ENCODE measurements around the gene CYP2W1. TPM values are rescaled to one million over a fixed set of nuclear protein-coding genes. Genes with fewer than 3 reads are reported as not detected.
A peak's percentile ranks its signal among the peaks of the same experiment; 100 is the strongest.
"Not testable (repeated sequence)": the region's sequence is repeated elsewhere in the genome, so short reads cannot be mapped to it uniquely, and the experiment has no call there.

The CYP2W1 gene
- total RNA-seq, 2 donors from 2014 or later, result not detected

DNA sequence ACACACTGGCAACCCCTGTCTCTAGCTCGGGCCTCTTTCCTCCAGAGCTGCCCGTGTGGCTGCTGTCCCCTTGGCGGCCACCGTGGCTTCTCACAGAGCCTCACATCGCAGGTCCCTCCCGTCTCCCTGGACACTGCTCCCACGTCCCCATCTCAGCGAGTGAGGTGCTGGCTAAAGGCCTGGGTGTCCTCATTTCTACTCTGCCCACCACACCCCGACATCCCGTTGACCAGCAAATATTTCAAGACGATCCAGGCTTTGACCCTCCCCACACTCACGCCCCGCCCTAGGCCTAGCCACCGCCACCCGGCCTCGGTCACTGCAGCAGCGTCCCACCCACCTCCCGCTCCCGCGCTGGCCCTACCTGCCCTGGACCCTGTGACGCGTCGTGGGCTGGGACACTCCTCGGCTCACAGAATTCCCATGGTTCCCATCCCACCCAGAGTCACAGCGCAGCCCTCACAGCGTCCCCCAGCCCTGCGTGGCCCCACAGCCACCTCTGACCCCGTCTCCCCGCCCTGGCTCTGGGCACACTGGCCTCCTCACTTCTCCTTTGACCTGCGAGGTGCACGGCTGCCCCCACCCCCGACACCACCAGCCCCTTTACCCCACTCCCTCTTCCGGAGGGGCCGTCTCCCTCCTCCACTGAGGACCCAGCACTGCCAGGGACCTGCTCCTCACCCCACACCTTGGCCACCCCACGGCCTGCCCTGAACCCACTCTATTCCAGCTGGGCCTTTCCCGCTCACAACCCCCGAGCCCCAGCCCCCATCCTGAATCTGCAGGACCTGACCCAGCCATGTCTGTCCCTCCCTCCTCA, 35.4 kb upstream of the CYP2W1 start:
- DNase-seq (ENCODE audit: low spot score in 2 of 2) (no peak), ATAC-seq (no peak)
- Mint-ChIP-seq H3K27ac (no peak overlapping the region), H3K36me3 (no peaks in the 10 kb centered on the region), H3K9me3 (no peaks in the 10 kb centered on the region)

DNA sequence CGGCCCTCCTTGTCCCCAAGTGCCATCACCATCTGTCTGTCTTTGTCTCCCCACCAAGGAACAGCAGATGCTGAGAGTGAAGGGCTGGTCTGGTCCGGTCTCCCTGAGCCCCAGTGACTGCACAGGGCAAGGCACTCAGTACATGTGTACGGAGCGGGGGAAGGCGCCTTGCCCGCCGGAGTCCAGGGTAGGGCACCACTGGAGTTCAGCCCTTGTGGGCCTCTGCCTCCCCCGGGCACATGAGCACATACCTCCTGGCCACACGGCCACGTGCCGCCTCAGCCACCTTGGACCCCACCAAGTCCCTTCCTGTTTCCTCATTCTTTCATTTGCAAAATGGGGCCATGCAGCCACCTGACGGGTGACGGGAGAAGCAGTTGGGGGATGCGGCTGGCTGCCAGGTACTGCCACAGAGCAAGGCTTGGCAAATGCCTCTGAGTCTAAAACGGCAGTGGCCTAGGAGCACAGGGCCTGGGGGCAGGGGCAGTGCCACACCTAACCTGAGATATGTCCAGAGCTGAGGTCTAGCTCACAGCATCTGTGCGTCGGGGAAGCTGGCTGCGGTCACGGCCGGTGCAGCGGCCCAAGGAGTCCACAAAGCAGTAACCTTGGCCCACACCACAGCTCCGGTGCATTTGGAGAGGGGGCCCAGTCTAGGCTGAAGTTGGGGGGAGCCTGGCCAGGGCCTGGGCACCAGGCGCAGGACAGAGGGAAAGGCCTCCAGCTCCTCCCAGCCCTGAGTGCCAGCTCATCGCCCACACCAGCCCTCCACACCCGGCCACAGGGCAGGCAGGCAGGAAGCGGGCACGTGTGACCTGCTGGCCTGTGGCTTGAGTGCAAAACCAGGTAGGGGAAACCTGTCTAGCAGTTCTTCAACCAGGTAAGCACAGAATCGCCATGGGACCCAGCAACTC, 33.7 kb upstream of the CYP2W1 start:
- Mint-ChIP-seq H3K9me3 (no peaks in the 10 kb centered on the region), H3K27ac (no peak overlapping the region)
- no peak for ATAC-seq

DNA sequence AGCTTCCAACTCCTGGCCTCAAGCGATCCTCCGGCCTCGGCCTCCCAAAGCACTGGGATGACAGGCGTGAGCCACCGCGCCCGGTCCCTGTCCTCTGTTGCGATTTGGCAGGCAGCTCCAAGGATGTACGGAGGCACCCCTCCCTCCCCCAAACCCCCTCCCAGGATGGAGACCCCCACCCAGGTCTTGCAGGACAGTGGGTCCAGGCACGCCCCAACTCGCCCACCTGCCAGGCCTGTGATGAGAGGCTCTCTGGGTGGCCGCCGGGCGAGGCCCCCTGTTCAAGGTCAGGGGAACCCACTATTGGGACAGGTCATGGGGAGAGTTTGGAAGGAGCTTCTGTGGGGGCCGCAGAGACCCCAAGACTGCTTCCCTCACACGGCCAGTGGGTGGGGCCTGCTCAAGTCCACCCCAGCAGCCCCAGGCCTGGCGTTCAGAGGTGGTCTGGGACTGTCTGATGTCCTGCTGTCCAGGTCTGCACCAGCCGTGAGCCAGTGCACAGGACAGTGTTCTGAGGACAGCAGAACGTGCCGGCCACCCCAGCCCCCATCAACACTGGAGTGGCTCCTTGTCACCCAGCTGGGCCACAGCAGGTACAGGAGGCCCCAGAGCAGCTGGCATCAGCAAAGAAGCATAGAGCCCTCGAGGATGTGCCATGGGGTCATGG, 31.0 kb upstream of the CYP2W1 start:
- DNase-seq (ENCODE audit: low spot score in 2 of 2) (no peak), ATAC-seq (no peak)
- Mint-ChIP-seq H3K27ac (no peak overlapping the region), H3K36me3 (no peaks in the 10 kb centered on the region), H3K9me3 (no peaks in the 10 kb centered on the region)

More for the DNA sequence above, 33.7 kb upstream of the CYP2W1 start:
- no peak for DNase-seq (ENCODE audit: low spot score in 2 of 2)
- no peaks in the 10 kb centered on the region for H3K36me3 Mint-ChIP-seq

DNA sequence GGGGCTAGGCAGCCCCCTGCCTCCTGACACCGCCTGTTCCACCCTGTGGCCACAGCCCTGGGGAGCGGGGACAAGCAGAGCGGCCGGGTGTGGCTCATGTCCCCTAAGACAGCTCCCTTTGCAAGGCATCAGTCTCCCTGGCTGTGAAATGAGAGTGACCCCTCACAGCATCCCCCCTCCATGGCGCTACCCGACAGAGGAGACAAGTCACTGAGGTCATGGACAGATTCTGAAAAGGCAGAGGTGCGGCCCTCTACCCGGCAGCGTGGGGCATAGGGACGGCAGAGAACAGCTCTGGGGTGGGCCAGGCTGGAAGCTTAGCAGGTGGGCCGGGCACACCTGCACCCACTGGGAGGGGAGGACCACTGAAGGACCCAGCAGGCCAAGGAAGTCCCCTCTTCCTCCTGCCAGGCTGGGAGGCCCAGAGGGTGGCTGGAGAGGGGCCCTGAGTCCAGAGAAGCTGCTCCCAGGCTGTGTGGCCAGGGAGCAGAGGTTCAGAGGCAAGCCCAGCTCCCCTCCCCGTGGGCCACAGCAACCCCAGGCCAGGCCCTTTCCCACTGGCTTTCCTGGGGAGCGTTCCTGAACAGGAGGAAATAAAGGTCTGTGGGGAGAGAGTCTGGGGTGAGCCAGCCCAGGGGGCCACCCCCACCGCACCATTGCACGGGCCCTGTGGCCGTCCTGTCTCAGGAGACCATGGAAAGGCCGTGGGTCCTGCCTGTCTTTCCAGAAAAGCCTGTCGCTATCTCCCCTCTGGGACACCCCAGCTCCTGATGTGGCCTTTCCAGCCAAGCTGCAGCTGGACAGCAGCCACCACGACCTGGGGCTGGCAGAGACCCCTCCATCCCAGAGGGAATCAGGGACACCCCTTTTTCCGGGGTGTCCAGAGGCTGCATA, 30.2 kb upstream of the CYP2W1 start:
- Mint-ChIP-seq H3K9me3 (no peaks in the 10 kb centered on the region), H3K36me3 (no peaks in the 10 kb centered on the region), H3K27ac (no peak overlapping the region)
- ATAC-seq (no peak), DNase-seq (ENCODE audit: low spot score in 2 of 2) (no peak)

DNA sequence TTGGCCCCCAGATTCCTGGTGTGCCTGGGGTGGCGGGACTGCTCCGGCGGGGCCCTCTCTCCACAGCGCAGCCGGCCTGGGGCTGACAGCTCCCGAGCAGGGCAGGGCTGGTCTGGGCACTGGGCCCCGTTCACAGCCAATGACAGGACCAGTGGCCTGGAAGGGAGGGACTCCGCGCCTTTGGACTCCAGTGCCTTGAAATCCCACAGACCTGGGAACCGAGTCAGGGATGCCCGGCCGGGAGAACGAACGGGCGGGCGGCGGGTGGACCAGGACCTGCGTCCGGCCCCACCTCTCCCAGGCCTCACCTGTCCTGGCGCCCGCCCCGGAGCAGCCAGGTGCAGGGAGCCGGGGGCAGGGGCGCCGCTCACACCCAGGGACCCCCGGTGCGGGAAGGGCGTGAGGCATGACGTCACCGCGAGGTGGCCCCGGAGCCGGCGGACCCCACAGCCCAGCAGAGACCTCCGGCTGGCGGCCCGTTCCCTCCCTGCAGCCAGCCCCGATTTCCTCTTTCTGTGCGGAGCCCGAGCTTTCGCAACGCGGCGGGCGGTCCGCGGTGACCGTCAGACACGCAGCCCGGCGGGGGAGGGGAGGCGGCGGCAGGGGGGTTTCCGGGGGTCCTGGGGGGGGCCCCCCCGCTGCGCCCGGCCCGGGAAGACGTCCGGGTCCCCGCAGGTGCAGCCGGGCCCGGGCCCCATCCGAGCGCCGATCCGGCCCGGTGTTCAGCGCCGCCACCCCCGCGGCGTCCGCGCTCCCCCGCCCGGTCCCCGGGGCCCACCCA, 29.2 kb upstream of the CYP2W1 start:
- ATAC-seq (peak; percentile 27 to 36), DNase-seq (ENCODE audit: low spot score in 2 of 2) (no peak)
- Mint-ChIP-seq H3K36me3 (no peaks in the 10 kb centered on the region), H3K9me3 (no peaks in the 10 kb centered on the region), H3K27ac (no peak overlapping the region)

DNA sequence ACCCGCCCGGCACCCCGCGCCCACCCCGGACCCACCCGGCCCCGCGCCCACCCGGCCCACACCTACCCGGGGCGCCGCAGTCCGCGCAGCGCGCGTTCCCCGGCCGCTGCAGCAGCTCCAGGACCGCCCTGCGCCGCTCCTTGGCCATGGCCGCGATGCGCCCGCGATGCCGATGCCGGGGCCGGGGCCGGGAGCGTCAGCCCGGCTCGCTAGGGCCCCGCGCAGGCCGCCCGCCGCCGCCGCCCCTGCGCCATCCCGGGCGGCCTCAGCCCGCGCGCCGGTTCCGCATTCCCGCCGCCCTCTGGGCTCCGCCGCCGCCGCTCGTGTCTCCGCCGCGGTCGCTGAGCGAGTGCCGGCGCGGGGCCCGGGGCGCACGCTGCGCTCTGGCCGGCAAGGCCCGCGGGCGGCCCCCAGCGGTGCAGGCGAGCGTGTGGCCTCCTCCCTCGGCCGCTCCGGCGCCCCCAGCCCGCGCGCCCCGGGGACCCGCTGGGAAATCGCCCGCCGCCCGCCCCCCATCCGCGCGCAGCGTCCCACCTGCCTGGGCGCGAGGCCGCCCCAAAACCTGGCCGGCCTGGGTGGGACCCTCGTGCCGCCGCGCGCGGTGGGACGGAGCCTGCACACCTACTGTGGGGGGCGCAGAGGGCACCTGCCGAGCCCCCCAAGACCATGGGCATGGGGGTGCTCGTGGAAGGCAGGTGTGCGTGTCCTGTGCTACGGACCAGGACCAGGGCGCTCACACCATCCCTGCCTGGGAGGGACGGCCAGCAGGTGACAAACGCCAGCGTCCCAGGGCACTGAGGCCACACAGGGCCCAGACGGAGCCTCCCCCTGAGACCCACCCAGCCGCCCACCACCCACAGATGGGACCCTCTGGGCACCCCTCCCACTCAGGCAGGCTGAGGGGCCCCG, 28.4 kb upstream of the CYP2W1 start, which contains the start of gene ADAP1:
Gene ADAP1, minus strand, starts transcription at position 351 of the 909 bp plus-strand sequence. Its CDS starts 203 bp downstream, at position 148.
- peak; percentile 84 to 85 for ATAC-seq
- DNase-seq (ENCODE audit: low spot score in 2 of 2), result peak; percentile 64 to 67
- Mint-ChIP-seq H3K36me3 (no peaks in the 10 kb centered on the region), H3K27ac (no peak within 1 kb of the TSS), H3K9me3 (no peaks in the 10 kb centered on the region)

DNA sequence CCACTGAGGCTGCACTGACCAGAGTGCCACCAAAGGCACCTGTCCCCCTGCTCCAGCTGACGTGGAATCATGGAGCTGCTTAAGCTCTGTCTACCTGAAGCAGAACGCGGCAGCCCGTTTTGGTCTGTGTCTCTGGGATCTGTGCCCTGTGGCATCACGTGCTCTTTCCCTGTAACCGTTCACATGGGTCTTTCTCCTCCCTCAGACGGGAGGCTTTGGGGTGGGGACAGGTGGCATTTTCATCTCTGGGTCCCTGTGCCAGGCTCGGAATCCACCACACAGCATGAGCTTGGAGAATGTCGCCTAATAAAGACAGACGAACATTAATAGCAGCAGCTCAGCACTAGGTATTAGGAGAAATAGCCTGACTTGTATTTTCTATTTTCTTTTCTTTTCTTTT, 26.9 kb upstream of the CYP2W1 start:
- DNase-seq (ENCODE audit: low spot score in 2 of 2) (no peak), ATAC-seq (no peak)
- Mint-ChIP-seq H3K27ac (no peak overlapping the region), H3K36me3 (no peaks in the 10 kb centered on the region), H3K9me3 (no peaks in the 10 kb centered on the region)

DNA sequence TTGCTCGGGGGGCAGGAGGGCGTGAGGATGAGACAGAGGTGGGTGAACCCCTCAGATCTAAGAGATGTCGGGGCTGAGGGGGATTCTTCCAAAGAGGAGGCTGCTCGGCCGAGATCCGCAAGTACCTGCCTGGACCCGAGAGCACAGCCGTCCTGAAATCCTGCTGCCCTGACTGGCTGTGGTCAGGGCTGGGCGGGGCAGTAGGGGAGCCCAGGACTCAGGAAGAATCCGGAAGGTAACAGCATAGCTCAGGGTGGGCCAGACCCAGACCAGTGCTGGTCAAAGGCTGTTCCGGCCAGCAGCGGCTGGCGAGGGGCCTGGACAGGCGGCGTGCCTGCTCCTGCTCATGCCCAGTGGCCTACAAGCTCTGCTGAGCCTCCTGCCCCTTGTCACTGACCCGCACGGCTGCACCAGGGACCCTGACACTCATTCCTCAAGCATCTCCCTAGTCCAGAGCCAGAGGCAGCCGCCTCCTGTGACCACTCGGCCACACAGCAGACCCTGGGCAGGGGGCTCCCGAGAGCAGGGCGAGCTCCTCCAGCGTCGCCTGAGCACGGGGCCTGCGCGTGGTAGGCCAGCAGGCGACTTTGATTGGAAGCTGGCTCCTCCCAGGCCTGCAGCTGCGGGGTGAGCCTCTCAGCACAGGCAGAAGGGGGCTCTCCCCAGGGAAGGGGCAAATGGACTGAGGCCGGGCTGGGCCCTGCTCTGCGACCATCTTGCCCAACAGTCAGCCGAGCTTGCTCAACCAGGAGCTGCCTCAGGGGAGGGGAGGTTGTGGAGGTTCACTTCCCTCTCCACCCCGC, 25.4 kb upstream of the CYP2W1 start:
- no peaks in the 10 kb centered on the region for H3K36me3 Mint-ChIP-seq
- ATAC-seq (no peak), DNase-seq (ENCODE audit: low spot score in 2 of 2) (no peak)
- H3K9me3 Mint-ChIP-seq, result no peaks in the 10 kb centered on the region
- no peak overlapping the region for H3K27ac Mint-ChIP-seq

DNA sequence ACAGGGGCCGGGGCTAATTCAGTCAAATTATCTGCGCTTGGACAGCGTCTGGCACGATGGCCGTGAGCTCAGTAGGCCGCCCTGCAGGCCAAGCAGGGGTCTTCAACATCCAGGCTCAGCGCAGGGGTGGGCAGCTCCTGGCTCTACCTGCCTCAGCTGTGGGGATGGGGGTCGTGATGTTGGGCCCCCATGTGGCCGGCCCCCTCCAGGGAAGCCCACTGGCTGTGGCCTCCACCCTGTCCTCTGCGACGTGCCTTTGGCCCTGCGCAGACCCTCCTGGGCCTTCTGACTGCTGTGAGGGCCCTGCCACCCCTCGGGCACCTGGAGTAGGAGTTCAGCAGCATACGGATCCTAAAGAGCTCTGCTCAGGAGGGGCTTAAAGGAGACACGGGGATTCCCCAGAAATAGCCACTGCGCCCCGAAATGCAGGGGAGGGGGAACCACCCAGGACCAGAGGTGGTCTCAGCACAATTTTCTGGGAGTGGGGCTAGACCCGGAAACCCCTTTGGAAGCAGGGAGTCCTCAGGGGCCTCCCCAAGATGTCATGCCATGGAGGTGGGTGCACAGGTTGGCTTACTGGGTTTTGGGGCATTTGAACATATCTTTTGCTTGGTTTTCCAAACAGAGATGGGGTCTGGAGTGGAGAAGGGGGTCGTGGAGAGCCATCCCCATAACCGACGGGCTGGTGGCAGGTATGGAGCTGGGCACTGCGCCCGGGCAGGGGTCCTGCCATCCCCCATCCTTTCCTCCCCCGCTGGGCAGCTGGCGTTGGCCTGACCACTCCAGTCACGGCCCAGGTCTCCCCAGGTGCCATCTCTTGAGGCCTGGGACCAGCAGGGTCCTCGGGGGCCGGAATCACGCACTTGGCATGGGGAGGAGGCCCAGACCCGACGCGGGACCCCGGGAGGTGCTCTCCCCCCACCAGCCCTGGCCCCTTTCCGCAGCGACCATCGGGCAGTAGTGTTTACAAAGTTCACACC, 24.5 kb upstream of the CYP2W1 start:
- no peak overlapping the region for H3K27ac Mint-ChIP-seq
- no peaks in the 10 kb centered on the region for H3K36me3 Mint-ChIP-seq
- H3K9me3 Mint-ChIP-seq, result no peaks in the 10 kb centered on the region
- DNase-seq (ENCODE audit: low spot score in 2 of 2) (no peak), ATAC-seq (no peak)

DNA sequence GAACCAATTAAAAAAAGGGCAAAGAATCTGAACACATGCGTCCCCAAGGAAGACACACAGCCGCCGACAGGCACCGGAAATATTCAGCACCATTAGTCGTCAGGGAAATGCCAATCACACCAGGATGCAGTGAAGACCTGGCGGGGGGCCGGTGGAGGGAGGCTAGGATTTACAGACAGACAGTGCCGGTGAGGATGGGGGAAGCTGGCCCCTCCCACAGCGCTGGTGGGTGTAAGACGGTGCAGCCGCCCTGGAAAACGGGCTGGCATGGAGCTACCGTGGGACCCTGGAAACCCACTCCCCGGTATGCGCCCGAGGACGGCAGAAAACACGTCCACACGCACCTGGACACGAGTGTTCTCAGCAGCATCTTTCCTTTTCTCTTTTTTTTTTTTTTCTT, 23.7 kb upstream of the CYP2W1 start:
- no peaks in the 10 kb centered on the region for H3K36me3 Mint-ChIP-seq
- no peak for ATAC-seq
- no peaks in the 10 kb centered on the region for H3K9me3 Mint-ChIP-seq
- no peak for DNase-seq (ENCODE audit: low spot score in 2 of 2)
- no peak overlapping the region for H3K27ac Mint-ChIP-seq

DNA sequence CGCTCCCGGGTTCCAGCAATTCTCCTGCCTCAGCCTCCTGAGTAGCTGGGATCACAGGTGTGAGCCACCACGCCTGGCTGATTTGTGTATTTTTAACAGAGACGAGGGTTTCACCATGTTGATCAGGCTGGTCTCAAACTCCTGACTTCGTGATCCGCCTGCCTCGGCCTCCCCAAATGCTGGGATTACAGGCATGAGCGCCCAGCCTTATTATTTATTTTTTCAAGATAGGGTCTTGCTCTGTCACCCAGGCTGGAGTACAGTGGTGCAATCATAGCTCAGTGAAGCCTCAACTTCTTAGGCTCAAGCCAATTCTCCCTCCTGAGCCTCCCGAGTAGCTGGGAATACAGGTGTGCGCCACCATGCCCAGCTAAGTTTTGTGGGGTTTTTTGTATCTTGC, 23.2 kb upstream of the CYP2W1 start:
- DNase-seq (ENCODE audit: low spot score in 2 of 2); H3K9me3 Mint-ChIP-seq; ATAC-seq; H3K36me3 Mint-ChIP-seq; H3K27ac Mint-ChIP-seq: not testable (repeated sequence)

DNA sequence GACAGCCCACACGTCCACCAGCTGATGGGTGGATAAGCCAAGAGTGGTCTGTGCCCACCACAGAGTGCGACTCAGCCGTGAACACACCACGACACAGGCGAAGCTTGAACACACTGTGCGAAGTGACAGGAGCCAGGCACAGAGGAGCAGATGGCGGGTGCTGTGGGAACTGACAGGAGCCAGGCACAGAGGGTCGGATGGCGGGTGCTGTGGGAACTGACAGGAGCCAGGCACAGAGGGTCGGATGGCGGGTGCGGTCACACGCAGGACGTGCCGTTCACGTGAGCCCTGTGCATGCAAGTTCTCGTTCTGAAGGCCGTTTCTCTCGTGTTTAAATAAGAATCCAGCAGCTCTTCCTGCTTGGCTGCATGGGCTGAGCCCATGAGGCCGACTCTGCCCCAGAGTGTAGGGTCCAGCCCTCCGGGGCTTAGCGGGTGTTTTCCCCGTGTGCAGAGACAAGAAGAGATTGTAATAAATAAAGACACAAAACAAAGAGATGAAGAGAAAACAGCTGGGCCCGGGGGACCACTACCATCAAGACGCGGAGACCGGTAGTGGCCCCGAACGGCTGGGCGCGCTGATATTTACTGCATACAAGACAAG, 22.6 kb upstream of the CYP2W1 start:
- H3K36me3 Mint-ChIP-seq, result no peaks in the 10 kb centered on the region
- H3K27ac Mint-ChIP-seq, result no peak overlapping the region
- H3K9me3 Mint-ChIP-seq, result no peaks in the 10 kb centered on the region
- no peak for DNase-seq (ENCODE audit: low spot score in 2 of 2)
- ATAC-seq, result no peak

DNA sequence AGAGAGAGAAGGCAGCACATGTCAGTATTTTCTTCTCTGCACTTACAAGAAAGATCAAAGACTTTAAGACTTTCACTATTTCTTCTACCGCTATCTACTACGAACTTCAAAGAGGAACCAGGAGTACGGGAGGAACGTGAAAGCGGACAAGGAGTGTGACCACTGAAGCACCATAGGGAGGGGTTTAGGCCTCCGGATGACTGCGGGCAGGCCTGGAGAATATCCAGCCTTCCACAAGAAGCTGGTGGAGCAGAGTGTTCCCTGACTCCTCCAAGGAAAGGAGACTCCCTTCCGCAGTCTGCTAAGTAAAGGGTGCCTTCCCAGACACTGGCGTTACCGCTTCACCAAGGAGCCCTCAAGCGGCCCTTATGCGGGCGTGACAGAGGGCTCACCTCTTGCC, 22.0 kb upstream of the CYP2W1 start:
- not testable (repeated sequence) for H3K27ac Mint-ChIP-seq; H3K36me3 Mint-ChIP-seq; DNase-seq (ENCODE audit: low spot score in 2 of 2); ATAC-seq; H3K9me3 Mint-ChIP-seq
